ENCODE measurements around the gene TSFM.

DNA sequence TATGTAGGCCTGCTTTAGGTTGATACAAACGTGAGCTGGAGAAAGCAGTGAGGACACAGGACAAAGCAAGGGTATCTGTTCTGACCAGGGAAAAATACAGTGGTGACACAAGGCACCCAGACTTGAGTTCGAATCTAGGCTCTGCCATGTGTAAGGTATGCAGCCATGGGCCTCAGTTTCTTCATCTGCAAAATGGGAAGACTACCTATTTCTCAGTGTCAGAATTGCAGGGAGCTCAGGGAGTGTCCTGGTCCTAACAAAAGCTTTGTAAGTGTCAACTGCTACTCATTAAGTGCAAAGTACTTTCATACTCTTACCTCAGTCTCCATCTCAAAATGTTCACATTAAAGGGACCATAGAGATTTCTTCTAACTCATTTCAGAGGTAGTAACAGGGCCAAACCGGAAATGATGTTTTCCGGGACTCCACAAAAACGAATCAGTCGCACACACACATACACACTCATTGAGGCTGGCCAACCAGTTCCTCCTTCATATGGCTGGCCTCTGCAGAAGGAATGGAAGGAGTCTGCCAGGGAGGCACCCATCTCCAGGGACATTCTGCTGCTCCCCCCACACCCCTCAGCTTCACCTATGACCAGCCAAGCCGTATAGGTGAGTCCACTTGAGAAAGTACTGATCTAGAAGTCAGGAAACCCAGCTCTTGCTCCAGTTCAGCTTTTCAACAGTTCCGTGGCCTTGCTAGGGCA is 56.2 kb downstream of the TSFM start:
- TF ChIP-seq, protein P1, sequence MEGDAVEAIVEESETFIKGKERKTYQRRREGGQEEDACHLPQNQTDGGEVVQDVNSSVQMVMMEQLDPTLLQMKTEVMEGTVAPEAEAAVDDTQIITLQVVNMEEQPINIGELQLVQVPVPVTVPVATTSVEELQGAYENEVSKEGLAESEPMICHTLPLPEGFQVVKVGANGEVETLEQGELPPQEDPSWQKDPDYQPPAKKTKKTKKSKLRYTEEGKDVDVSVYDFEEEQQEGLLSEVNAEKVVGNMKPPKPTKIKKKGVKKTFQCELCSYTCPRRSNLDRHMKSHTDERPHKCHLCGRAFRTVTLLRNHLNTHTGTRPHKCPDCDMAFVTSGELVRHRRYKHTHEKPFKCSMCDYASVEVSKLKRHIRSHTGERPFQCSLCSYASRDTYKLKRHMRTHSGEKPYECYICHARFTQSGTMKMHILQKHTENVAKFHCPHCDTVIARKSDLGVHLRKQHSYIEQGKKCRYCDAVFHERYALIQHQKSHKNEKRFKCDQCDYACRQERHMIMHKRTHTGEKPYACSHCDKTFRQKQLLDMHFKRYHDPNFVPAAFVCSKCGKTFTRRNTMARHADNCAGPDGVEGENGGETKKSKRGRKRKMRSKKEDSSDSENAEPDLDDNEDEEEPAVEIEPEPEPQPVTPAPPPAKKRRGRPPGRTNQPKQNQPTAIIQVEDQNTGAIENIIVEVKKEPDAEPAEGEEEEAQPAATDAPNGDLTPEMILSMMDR (IDR thresholded peaks at IDR 0.05; ENCODE audit: low read depth, low read length), result no peak
- TF ChIP-seq EZH2phosphoT487 (IDR thresholded peaks at IDR 0.05; ENCODE audit: low read depth), result no peak

Measured in OCI-LY3 (cell line).